HG03045 (cell line): ENCODE measurements around the gene TNFSF10.
A peak's percentile ranks its signal among the peaks of the same experiment; 100 is the strongest.

ENCODE experiments used
- ATAC-seq: cut with Tn5 transposase; IDR thresholded peaks from one replicate; pipeline ENCODE4 v1.9.1; 2021; ENCODE audit warnings: mild to moderate bottlenecking, moderate library complexity; ENCODE audit not compliant: unreplicated experiment

TNFSF10 gene

GRCh38 chr3:172518929-172519640, 4.1 kb downstream of the TNFSF10 start:
- ATAC-seq, result no peak

- ATAC-seq, result no peak
These were observed 5.3 kb downstream of the TNFSF10 start for GRCh38 chr3:172517859-172518466.

DNA sequence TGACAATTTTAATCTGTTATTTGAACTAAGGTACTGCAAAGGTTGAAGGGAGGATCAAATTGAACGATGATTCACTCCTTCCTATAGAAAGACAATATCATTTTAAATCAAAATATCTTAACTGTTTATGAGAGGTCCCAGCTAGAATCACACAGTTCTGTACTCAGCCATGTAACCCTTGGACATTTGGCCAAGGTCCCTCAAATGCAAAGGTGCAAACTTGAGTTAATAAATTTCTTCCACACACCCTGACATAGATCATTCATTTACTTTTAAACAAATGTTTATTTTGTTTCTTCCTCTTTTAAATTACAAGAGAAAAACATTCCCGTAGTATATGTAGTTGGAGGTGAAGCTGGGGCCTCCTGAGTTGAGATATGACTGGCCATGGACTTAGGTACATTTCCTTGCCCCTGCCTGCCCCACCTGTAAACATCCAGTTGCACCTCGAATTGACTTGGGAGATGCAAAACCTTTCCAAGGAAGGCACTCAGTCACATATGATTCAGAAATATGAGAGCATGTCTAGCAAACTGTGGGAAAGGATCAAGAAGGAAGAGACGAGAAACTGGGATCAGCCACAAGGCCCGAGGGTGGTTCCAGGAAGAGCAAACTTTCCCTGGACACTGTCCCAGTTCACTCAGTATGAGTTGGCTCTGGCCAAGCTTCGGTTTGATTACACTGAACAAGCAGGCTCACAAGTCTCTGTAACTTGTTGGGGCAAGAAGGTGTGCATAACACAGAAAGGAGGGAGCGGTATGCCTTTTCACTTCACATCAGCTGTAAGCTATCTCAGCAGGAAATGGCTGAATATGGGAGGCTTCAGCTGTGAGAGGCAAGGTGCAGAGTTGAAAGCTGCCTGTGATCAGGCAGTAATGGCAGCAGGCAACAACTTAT, 6.7 kb downstream of the TNFSF10 start:
- no peak for ATAC-seq

- no peak for ATAC-seq
These were observed 7.9 kb downstream of the TNFSF10 start for GRCh38 chr3:172515130-172515918.

DNA sequence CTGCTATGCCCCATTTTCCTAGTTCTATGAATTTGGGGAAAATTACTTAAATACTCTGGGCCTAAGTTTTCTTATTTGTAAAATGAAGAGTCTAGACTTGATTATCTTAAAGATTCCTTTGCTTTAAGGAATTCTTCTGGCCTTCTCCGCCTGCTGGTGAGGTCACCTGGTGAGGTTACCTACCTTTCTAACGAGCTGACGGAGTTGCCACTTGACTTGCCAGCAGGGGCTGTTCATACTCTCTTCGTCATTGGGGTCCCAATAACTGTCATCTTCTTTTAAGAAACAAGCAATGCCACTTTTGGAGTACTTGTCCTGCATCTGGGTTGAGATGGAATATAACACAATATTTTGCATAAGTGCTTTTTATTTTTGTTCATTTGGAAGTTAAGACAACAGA, 8.6 kb downstream of the TNFSF10 start:
- ATAC-seq, result no peak

GRCh38 chr3:172513488-172513887, 9.7 kb downstream of the TNFSF10 start:
- no peak for ATAC-seq

DNA sequence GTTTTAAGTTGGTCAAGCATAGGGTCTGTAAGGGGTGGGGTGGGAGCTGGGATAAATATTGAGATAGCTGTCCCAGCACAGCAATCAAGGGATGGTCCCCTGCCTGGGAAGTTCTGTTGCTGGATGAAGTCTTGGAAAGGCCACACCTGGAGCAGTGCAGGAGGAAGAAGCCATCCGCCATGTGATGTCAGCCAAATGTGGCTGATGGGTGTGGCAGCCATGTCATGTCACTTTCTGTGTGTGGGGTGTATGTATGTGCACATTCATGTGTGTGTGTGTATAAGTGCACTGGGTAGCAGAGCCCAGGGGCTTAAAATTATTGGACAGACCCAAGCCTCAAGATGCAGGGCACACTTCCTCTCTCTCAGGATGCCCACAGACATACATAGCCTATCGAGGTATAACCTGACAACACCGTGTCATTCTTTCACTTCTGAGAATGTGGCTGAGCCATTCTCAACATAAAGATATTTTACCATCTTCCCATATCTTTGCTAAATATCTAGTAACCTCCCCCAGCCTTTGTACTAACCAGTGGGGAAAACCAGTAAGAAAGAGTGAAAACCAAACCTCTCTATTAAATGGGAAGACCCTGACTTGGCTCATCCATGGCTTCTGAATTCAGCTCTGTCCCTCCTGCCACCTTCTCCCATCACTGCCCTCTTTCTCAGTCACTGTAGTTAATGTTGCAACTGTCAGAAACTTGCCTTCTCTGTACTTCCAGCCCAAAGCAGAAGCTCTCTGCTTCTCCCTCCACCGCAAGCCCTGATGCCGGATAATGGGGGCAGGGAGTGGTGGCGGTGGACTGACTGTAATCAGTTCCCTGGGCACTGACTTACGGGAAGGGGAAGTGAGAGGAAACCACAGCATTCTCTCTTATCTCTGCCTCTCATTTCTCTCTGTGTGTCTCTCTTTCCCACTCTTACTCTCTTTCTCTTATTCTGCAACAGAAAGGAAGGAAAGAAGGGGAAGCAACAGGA, 11.2 kb downstream of the TNFSF10 start:
- ATAC-seq, result peak; percentile 83

DNA sequence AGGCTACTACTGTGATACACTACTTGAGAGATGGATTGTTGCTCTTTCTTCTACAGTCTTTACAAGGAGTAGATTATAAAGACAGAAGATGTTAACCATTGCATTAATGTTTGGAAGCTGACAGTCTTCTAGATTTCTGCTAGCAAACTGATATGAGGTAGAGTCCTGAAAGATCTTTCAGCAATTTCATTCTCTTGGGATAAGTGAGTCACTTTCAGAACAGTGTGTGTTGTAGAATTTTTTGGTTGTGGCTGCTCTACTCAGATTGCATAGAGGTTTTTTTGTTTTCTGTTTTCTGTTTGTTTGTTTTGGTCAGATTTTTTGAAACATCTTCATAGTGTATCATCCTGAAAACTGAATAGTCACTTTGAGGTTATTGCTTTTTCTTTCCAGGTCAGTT, 17.1 kb downstream of the TNFSF10 start:
- no peak for ATAC-seq

GRCh38 chr3:172501540-172501939, 21.7 kb downstream of the TNFSF10 start:
- ATAC-seq, result no peak

GRCh38 chr3:172490198-172490669, 33.0 kb downstream of the TNFSF10 start:
- peak; percentile 67 for ATAC-seq

DNA sequence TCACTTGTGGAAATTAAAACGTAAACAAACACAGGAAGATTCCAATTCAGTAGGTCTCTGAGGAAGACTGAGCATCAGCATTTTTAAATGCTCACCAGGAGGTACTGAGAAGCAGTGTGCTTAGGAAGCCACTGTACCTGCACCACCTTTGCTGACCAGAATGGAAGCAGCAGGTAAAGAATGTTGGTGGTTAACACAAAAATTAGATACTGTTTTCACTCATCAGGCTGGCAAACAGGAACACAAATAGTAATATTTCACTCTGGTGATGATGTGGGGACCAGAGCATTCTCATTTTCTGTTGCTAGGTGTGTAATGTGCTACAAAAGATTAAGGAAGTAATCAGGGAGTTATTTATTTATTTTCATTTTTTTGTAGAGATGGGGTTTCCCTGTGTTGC, 45.1 kb downstream of the TNFSF10 start:
- ATAC-seq, result no peak

GRCh38 chr3:172476347-172476746, 46.9 kb downstream of the TNFSF10 start:
- no peak for ATAC-seq

DNA sequence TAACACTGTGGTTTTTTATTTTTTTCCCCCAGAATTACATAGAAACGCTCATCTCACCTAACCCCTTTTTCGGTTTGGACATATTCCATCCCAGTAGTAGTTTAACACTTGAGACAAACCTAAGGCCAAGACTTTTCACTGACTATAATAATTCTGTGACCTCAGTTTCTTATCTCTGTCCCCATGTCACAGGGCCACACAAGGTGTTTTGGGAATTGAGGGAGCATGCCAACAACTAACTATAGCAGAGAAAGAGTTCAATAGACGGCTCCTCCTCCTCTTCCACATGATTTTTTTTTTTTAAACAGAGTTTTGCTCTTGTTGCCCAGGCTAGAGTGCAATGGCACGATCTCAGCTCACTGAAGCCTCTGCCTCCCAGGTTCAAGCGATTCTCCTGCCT, 47.5 kb downstream of the TNFSF10 start:
- ATAC-seq, result no peak

GRCh38 chr3:172471903-172472302, 51.3 kb downstream of the TNFSF10 start:
- no peak for ATAC-seq

DNA sequence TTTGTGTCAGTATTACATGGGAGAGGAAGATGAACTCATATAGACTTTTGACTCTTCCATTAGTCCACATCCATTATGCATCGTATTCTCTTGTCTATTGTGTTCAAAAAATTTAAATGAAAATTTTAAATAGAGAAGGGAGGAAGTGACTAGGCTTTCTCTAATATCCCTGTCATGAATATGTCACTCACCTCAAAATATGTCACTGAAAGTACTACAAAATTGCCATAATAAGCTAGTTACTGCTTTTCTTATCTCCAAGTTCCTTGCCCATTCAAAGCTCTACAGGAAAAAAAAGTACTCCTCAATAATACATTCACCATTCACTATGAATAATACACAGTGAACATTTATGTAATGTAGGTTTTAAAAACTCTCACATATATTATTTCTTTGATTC, 52.6 kb downstream of the TNFSF10 start:
- ATAC-seq, result no peak

DNA sequence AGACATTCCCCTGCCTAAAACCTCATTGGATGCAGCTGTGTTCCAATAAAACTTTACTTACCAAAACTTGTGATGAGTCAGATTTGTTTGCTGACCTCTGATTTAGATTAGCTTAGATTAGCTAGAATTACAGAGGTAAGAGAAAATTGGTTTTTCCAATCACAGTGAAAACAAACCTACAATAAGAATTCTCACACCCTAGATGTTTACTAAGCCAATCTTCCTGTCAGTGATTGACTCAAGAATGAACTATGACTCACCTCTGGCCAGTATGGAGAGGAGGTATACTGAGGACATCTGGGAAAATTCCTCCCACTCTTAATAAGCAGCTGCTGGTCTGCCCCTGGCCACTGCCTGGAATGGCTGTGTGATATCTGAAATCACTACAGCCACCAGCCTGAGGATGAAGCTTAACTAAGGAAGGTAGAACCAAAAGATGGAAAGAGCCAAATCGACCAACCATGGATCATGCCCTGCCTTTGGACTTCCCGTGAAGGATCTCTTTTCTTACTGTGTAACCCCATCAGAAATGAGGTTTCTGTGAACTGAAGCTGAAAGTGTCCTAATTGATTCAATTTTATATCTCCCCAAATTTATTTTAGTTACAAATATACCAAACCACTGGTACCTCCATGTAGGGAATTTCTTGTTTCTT, 55.9 kb downstream of the TNFSF10 start:
- no peak for ATAC-seq

DNA sequence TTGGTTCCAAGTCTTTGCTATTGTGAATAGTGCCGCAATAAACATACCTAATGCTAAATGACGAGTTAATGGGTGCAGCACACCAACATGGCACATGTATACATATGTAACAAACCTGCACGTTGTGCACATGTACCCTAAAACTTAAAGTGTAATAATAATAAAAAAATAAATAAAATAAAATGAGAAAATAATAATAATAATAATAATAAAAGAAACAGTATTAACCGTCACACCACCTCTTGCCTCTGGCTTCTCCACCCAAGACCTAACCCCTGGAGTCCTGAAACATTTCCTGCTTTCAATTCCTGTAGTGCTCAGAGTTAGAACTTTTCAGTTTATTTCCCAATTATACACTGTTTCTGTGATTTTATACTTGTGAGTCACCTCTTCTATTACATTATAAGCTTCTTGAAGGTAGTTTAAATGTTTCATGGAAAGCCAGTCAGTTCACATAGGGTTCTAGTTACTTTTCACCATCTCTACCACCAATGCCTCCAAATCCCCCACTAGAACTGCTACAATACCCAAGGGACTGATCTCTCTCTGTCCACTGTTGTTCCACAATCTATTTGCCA, 56.6 kb downstream of the TNFSF10 start:
- no peak for ATAC-seq

- ATAC-seq, result no peak
These were observed 57.9 kb downstream of the TNFSF10 start for GRCh38 chr3:172465281-172465680.

- no peak for ATAC-seq
These were observed 58.9 kb downstream of the TNFSF10 start for GRCh38 chr3:172464306-172464705.
